GM19099 (cell line): ENCODE data around the gene OR7A5.
"Not testable (repeated sequence)": the region's sequence is repeated elsewhere in the genome, so short reads cannot be mapped to it uniquely, and the experiment has no call there.

Experiments
- POLR2A ChIP-seq: IDR thresholded peaks from 3 replicates; pipeline ENCODE4 v1.6.1; 2011; ENCODE audit warnings: low read depth; ENCODE audit not compliant: insufficient read length; ENCODE audit errors: extremely low read depth

Gene OR7A5

GRCh38 chr19:14798760-14799159, 36.2 kb downstream of the OR7A5 start:
- no peak for TF ChIP-seq POLR2A

GRCh38 chr19:14796021-14796420, 39.0 kb downstream of the OR7A5 start:
- no peak for TF ChIP-seq POLR2A

- TF ChIP-seq POLR2A: no peak
Observed at GRCh38 chr19:14795078-14795721, 39.8 kb downstream of the OR7A5 start.

GRCh38 chr19:14786421-14786851, 48.5 kb downstream of the OR7A5 start:
- TF ChIP-seq POLR2A: no peak

- TF ChIP-seq POLR2A: no peak
Observed at GRCh38 chr19:14782626-14783409, 52.2 kb downstream of the OR7A5 start.

- TF ChIP-seq POLR2A: no peak
Observed at GRCh38 chr19:14779151-14779550, 55.8 kb downstream of the OR7A5 start.

- not testable (repeated sequence) for TF ChIP-seq POLR2A
Observed at GRCh38 chr19:14778110-14778845, 56.7 kb downstream of the OR7A5 start, which contains the start of gene ADGRE2. TSS of gene ADGRE2 (minus strand) at chr19:14778560. CDS start at chr19:14776756, 1,804 bp downstream.
